Effector memory CD8-positive, alpha-beta T cell (primary cell): Measurements from ENCODE around the gene FHOD3.

ENCODE experiments used
- ATAC-seq: fragments of 150-1000 bp; cut with Tn5 transposase; replicated peaks from 2 replicates; pipeline ENCODE4 v1.10.0; 2021; ENCODE audit warnings: mild to moderate bottlenecking, moderate library complexity
- DNase-seq, 3 experiments: peaks; one replicate each; pipeline ENCODE4 v3.0.0; 2021
- H3K27ac Mint-ChIP-seq, 2 donors: one replicate each; pipeline ENCODE4 v1.8.0; 2022; ENCODE audit warnings: mild to moderate bottlenecking in 2 of 2, mixed read lengths in 2 of 2, moderate library complexity in 2 of 2
- H3K27me3 Mint-ChIP-seq, 2 donors: one replicate each; pipeline ENCODE4 v1.8.0; 2022; ENCODE audit warnings: mixed read lengths in 2 of 2
- H3K36me3 Mint-ChIP-seq: one replicate; pipeline ENCODE4 v1.8.0; 2022; ENCODE audit warnings: mild to moderate bottlenecking, moderate library complexity, mixed read lengths; ENCODE audit not compliant: insufficient read depth
- H3K4me1 Mint-ChIP-seq, 2 donors: one replicate each; pipeline ENCODE4 v1.8.0; 2022; ENCODE audit warnings: low read depth in 2 of 2, mixed read lengths in 2 of 2
- H3K4me3 Mint-ChIP-seq, 2 donors: one replicate each; pipeline ENCODE4 v1.8.0; 2022; ENCODE audit warnings: mild to moderate bottlenecking in 2 of 2, mixed read lengths in 2 of 2, moderate library complexity in 2 of 2
- H3K9me3 Mint-ChIP-seq, 2 donors: one replicate each; pipeline ENCODE4 v1.8.0; 2022; ENCODE audit warnings: mixed read lengths in 2 of 2

FHOD3 gene

DNA sequence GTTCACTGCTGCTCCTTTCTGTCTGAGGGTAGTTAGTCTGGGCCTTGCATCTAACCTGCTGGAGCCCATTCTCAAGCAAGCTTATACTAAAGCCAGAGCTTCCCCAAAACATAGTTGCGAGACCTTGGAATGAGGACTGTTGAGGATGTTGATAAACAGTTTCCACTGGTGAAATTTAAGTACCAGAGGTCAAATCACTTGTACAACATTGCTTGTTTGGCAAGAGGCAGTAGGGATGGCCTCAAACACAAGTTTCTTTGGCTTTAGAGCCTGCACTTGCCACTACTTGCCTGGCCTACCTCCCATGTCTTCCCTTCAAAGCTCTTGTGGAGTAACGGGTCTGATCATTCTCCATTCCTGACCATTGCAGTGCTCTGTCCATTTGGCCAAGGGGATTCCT is 262.7 kb downstream of the FHOD3 start:
- ATAC-seq: no peak
- H3K4me1 Mint-ChIP-seq: no peaks in the 10 kb centered on the region
- H3K36me3 Mint-ChIP-seq: no peaks in the 10 kb centered on the region
- H3K9me3 Mint-ChIP-seq: no peaks in the 10 kb centered on the region
- no peak overlapping the region for H3K4me3 Mint-ChIP-seq
- peaks cover 11 to 18% of the 10 kb centered on the region in 2 donors for H3K27me3 Mint-ChIP-seq
- no peak for DNase-seq
- H3K27ac Mint-ChIP-seq: no peak overlapping the region

DNA sequence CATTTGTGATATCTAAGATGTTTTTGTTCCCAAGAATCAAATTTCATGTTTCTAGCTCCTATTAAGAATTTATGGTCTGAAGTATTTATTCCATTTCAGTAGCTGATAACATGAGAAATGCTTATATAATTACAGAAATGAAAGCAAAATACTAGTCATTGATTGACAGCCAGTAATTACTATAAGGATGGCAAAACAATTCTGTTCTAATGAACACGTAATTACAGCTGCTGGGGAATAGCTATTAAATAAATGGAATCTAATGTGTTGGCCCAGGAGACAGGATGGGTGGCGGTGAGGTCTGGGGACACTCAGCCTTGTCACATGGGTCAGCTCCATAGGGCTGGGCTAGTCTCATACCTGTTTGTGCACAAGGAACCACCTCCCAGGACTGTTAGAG is 263.5 kb downstream of the FHOD3 start:
- Mint-ChIP-seq H3K27ac (no peak overlapping the region), H3K4me3 (no peak overlapping the region), H3K4me1 (no peaks in the 10 kb centered on the region), H3K36me3 (no peaks in the 10 kb centered on the region), H3K9me3 (no peaks in the 10 kb centered on the region), H3K27me3 (peaks cover 13 to 27% of the 10 kb centered on the region in 2 donors)
- ATAC-seq: no peak
- DNase-seq: no peak

DNA sequence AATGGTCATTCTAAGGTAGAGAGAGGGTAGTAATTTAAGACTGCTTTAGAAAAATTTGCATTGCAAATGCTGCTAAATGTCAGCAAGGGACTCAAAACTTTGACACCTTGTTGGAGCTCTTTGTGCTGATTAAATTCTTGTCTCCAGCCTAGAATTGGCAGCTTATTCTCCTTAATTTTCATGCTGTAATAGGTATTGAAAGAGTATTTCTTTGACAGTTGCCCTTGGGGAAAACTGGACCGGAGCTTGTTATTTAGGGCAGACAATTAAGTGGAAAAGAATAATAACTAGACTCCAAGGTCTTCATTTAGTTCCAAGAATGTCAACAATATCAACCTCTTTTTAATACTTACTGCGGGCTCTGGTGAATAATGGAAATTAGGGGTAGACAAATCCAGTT is 267.3 kb downstream of the FHOD3 start:
- H3K9me3 Mint-ChIP-seq: no peaks in the 10 kb centered on the region

DNA sequence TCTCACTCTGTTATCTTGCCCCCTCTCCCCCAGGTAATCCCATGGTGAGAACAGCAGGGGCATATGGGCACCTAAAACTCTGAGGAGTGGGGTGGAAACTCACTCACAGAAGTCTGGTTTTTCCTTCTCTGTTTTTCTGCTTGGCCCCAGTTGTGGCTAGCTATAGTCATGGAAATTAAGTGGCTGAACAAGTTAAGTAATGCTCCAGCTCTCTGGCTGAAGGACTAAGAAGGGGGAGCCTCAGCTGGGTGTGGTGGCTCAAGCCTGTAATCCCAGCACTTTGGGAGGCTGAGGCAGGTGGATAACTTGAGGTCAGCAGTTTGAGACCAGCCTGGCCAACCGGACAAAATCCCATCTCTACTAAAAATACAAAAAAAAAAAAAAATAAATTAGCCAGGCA is 270.3 kb downstream of the FHOD3 start:
- H3K27ac Mint-ChIP-seq: no peak overlapping the region
- ATAC-seq: no peak

More for the DNA sequence above, 267.3 kb downstream of the FHOD3 start:
- Mint-ChIP-seq H3K27ac (no peak overlapping the region), H3K27me3 (peaks cover 27 to 30% of the 10 kb centered on the region in 2 donors), H3K4me1 (no peaks in the 10 kb centered on the region), H3K36me3 (peaks cover 4% of the 10 kb centered on the region), H3K4me3 (no peak overlapping the region)
- DNase-seq (no peak), ATAC-seq (no peak)

DNA sequence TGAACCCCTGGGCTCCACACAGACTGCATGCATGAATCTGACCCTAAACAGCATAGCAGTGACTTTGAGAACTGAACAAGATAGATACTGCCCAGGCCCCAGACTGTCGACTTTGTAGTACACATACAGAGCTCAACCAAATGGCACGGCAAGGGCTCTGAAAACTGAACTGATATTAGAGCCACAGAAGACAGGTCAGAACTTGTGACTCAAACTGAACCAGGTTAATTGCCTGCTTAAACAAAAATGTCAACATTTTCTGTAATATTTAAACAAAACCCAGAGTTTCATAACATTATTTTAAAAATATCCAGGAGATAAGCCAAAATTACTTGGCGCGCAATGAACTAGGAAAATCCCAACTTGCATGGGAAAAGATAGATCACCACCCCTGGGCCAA is 271.0 kb downstream of the FHOD3 start:
- ATAC-seq (no peak), DNase-seq (no peak)
- peaks cover 25 to 30% of the 10 kb centered on the region in 2 donors for H3K27me3 Mint-ChIP-seq
- peaks cover 4% of the 10 kb centered on the region for H3K36me3 Mint-ChIP-seq
- no peak overlapping the region for H3K4me3 Mint-ChIP-seq
- no peak overlapping the region for H3K27ac Mint-ChIP-seq
- H3K9me3 Mint-ChIP-seq: no peaks in the 10 kb centered on the region
- H3K4me1 Mint-ChIP-seq: peaks cover 4% of the 10 kb centered on the region in 2 donors

More for the DNA sequence above, 270.3 kb downstream of the FHOD3 start:
- peaks cover 4% of the 10 kb centered on the region for H3K36me3 Mint-ChIP-seq
- H3K4me1 Mint-ChIP-seq: peaks cover 4% of the 10 kb centered on the region in 2 donors
- peaks cover 27 to 30% of the 10 kb centered on the region in 2 donors for H3K27me3 Mint-ChIP-seq
- H3K9me3 Mint-ChIP-seq: no peaks in the 10 kb centered on the region
- no peak overlapping the region for H3K4me3 Mint-ChIP-seq
- DNase-seq: no peak

DNA sequence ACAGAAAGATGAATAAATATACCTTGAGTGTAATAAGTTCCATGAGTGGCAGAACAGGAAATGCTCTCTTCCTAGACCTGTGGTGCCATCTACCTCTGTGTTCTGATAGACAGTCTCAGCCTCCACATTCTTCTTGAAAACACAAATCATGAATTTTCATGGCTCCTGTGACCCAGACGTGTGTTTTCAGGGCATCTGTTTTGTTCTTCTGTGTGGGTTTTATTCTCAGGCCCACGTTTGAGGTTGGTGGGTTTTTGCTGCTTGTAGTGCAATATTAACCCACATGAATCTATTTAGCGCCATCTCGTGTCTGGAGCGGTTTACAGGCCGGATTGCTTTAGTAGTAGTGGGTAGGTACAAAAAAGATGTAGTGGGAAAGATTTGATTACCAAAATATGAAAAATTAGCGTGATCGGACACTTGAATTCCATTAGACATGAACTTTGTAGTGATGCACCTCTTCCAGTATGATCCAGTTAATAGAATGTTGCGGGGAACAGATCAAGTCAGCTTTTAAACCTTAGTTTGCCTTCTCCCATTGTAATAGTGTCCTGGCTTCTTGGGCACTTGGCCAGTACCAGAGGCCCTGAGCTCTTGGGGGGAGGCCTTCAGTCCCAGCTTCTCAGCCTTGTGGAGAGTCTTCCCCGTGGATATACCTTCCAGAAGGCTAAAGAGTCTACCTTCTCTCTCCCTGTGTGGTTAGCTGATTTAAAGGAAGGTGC is 274.8 kb downstream of the FHOD3 start:
- Mint-ChIP-seq H3K27me3 (peaks cover 0 to 1% of the 10 kb centered on the region in 2 donors), H3K4me3 (no peak overlapping the region), H3K4me1 (peaks cover 4% of the 10 kb centered on the region in 2 donors), H3K36me3 (no peaks in the 10 kb centered on the region), H3K27ac (peak overlapping the region in 1 of 2 donors; percentile 35), H3K9me3 (no peaks in the 10 kb centered on the region)
- DNase-seq (peak in 1 of 3 experiments; percentile 6), ATAC-seq (peak; percentile 44)

DNA sequence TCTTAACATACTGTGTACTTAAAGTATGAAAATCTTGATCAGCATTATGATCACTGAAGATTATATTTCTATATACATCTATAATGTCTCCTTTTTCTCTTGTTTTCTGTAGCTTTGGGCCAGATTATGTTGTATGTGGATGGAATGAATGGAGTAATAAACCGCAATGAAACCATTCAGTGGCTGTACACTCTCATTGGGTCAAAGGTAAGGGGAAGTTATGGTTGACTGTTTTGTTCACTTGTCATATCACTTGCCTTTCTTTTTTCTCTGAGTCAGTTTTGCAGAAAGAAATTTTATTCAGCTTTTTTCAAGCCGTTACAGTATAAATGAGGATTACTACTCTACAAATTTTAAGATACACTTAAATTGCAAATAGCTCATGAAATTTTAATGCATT is 278.8 kb downstream of the FHOD3 start:
- Mint-ChIP-seq H3K27me3 (peaks cover 7 to 8% of the 10 kb centered on the region in 2 donors), H3K27ac (no peak overlapping the region), H3K4me3 (no peak overlapping the region), H3K36me3 (peaks cover under 1% of the 10 kb centered on the region), H3K4me1 (peaks cover 4 to 13% of the 10 kb centered on the region in 2 donors), H3K9me3 (no peaks in the 10 kb centered on the region)
- no peak for ATAC-seq
- DNase-seq: no peak

DNA sequence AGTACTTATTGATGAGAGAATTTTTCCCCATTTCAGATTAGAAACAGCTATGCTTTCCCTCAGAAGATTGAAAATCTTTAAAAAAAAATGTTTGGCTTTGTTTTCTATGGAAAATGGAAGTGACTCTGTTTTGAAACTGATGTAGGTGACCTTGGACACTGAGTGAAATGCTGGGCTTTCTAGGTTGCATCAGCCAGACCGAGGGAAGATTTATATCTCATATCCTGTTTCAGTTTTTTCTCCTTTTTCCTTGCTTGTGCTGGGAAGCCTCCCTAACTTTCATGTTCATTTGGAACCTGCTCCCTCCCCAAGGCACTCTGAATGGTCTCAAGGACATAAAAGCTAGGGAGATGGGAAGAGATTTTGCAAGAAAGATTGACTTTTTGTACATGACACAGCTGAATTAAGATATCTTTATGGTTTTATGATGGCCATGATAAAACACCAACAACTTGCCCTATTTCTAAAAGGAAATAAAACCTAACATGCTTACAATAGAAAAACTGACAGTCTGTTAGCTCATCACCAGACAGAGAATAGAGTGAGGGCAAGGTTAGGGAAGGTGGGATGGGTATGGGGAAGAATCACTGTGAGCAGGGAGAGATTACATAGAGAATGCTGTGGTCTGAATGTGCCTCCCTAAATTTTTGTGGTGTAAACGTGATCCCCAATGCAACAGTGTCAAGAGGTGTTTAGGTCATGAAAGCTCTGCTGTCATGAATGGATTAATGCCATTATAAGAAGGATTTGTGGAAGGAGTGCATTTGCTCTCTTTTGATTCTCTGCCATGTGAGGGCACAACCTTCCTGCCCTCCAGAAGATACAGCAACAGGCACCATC is 281.6 kb downstream of the FHOD3 start:
- Mint-ChIP-seq H3K36me3 (peaks cover 3% of the 10 kb centered on the region), H3K4me3 (no peak overlapping the region)
- no peak for ATAC-seq

DNA sequence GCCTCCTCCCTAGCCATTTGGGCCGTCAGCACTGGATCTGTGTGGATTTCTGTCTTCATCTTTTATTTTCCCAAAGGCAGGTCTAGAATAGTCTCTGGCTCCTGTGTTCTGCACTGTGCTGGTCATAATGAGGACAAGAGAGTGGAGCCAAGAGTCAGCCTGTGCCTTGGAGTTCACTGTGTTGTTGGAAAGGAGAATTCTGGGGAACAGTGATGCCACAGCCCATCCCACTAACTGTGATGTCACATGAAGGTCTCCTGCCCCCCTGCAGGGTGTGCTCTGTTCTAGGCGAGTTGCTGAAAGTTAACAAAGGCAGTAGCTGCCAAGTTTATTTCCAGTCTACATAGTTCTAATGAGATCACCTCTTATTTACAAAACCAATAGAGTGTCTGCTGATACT is 282.8 kb downstream of the FHOD3 start:
- H3K27me3 Mint-ChIP-seq: peaks cover 7 to 8% of the 10 kb centered on the region in 2 donors
- H3K9me3 Mint-ChIP-seq: no peaks in the 10 kb centered on the region
- peaks cover 0 to 11% of the 10 kb centered on the region in 2 donors for H3K4me1 Mint-ChIP-seq
- H3K36me3 Mint-ChIP-seq: peaks cover 3% of the 10 kb centered on the region
- ATAC-seq: no peak
- no peak overlapping the region for H3K27ac Mint-ChIP-seq
- no peak overlapping the region for H3K4me3 Mint-ChIP-seq
- DNase-seq: no peak

More for the DNA sequence above, 281.6 kb downstream of the FHOD3 start:
- no peak for DNase-seq
- Mint-ChIP-seq H3K27ac (peak overlapping the region in 1 of 2 donors; percentile 1), H3K27me3 (peaks cover 7 to 8% of the 10 kb centered on the region in 2 donors), H3K9me3 (no peaks in the 10 kb centered on the region), H3K4me1 (peaks cover 0 to 11% of the 10 kb centered on the region in 2 donors)

DNA sequence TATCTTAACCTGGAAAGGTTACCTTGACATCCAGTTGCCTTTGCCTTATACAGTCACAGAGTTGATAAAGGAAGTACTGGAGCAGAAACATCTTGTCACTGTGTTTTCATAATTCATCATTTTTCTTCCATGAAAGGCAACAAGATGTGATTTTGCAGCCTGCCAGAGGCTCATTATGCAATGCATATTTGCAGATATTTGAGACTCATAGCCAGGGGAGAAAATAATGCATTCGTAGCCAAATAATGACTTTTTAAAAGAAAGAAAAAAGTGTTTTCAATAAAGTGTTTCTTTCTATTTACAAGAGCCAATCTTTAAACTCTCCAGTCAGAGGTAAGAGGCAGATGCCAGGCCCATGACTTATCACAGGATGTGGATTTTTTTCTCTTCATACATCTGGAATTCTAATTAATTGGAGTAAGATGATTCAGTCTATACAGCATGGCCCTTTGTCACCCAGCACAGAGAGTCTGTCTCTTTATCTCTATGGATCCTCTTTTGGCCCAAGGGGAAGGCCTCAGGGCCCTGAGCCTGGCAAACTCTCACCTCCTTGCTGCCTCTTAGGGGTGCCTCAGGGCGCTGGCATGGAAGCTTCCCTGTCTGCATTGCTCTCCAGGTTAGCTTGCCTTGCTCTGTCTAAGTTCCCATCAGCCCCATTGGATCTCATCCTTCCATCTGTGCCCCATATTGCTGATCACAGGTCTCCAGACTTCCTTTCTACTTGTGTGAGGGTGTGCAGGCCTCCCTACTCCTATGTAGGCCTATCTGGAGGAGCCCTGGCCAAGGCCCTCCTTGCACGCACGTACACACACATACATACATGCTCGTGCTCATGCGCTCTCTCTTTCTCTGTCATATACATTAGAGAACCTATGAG is 283.6 kb downstream of the FHOD3 start:
- ATAC-seq: no peak
- Mint-ChIP-seq H3K9me3 (no peaks in the 10 kb centered on the region), H3K36me3 (peaks cover 3% of the 10 kb centered on the region), H3K4me1 (peaks cover 0 to 11% of the 10 kb centered on the region in 2 donors), H3K27me3 (peaks cover 7 to 8% of the 10 kb centered on the region in 2 donors), H3K4me3 (no peak overlapping the region), H3K27ac (no peak overlapping the region)
- no peak for DNase-seq

DNA sequence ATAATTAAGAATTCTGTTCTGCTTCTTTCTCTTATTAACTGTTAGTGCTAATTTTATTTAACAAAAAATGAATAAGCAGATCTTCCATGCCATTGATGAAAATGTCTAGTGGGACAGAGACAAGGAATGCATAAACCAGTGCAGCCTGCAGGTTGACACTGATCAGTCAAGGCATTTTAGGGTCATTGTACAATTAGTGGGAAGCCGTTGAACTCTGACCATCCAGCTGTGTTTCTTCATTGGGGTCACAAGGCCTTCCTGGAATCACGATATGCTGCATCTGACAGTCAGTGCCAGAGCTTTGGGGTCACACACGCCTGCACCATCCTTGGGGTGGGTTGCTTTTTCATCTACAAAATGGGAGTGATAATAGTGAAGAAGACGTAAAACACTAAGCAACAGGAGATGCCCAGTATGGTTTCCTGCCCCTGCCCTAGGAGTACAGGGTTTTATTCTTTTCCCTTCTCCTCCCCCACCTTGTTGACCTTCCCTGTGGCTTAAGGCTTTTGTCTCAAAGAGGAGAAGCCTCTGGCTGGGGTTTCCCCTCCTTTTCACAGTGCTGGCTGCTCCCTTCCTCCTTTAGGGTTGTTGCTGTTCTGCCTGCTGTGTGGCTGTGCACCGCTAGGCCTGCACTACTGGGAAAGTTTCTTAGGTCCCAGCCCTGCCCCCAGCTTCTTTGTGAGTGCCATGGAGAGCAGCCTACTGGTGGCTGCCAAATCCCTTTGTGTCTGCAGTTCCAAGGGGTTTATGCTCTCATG is 285.7 kb downstream of the FHOD3 start:
- Mint-ChIP-seq H3K36me3 (peaks cover 3% of the 10 kb centered on the region), H3K27me3 (no peaks in the 10 kb centered on the region), H3K9me3 (no peaks in the 10 kb centered on the region), H3K4me1 (peaks cover 0 to 15% of the 10 kb centered on the region in 2 donors), H3K4me3 (no peak overlapping the region), H3K27ac (no peak overlapping the region)
- no peak for DNase-seq
- ATAC-seq: peak; percentile 44

DNA sequence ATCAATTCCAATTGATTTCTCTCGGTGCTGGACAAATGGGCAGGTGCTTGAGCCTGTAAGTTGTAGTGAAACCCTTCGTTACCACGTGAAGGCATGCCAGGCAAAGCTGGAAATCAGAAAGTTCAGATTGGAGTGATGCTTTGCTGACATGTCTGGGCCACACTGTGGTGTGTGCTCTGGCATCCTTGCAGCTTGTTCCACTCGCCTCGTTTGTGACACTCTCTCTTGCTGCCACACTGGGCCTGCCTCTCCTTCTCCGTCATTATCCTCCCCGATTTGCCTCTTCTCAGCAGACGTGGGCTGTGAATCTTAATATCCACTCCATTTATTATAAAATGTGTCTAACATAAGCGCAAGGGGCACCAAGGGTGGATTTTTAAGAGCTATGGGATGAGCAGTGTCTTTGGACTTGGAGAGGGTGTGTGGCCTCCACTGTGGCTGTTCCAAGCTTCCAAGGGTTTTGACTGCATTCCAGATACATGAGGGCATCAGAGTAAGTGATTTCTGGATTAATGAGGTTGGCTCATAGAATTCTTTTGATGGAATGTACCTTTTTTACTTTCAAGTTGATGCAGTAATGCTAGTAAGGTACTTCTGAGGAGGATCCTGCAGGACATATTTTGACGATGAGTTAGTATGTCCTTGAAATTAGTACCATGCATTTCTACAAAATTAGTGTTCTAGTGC is 292.5 kb downstream of the FHOD3 start:
- H3K4me3 Mint-ChIP-seq: no peak overlapping the region

More for the DNA sequence above, 292.5 kb downstream of the FHOD3 start:
- Mint-ChIP-seq H3K27ac (no peak overlapping the region), H3K36me3 (no peaks in the 10 kb centered on the region), H3K9me3 (no peaks in the 10 kb centered on the region), H3K4me1 (peaks cover 0 to 7% of the 10 kb centered on the region in 2 donors), H3K27me3 (no peaks in the 10 kb centered on the region)
- DNase-seq: no peak
- ATAC-seq: no peak
